HEK293T (cell line): Measurements from ENCODE around the gene TRIM58.

Experiments used
- CTCF ChIA-PET: fragments of 350-600 bp; formaldehyde crosslinking; extraction: SDS; loops from one replicate; lab custom pipeline; 2021; ENCODE audit warnings: antibody characterized with exemption, inconsistent platforms; lab: Yijun Ruan, JAX
- POLR2A ChIA-PET: fragments of 350-600 bp; formaldehyde crosslinking; extraction: SDS; loops from one replicate; lab custom pipeline; 2020; ENCODE audit warnings: antibody characterized with exemption, inconsistent platforms; lab: Yijun Ruan, JAX
- DNase-seq: peaks from one replicate; pipeline ENCODE4 v3.0.0; 2012; ENCODE audit warnings: mixed read lengths; ENCODE audit errors: extremely low spot score
- ARNT ChIP-seq: fragments of 450-650 bp; IDR thresholded peaks from 2 replicates; pipeline ENCODE4 v1.6.1; 2017; ENCODE audit warnings: mild to moderate bottlenecking
- BHLHE40 ChIP-seq: fragments of 450-650 bp; IDR thresholded peaks from 2 replicates; pipeline ENCODE4 v1.6.1; 2016; ENCODE audit warnings: mild to moderate bottlenecking, moderate library complexity, borderline replicate concordance
- CTBP1 ChIP-seq: fragments of 450-650 bp; IDR thresholded peaks from 2 replicates; pipeline ENCODE4 v1.6.1; 2016; ENCODE audit warnings: borderline replicate concordance
- ELF4 ChIP-seq: fragments of 450-650 bp; IDR thresholded peaks from 2 replicates; pipeline ENCODE4 v1.6.1; 2017; ENCODE audit warnings: antibody characterized with exemption
- FOXA1 ChIP-seq: fragments of 450-650 bp; IDR thresholded peaks from 2 replicates; pipeline ENCODE4 v1.6.1; 2016; ENCODE audit warnings: mild to moderate bottlenecking
- FOXK2 ChIP-seq: fragments of 450-650 bp; IDR thresholded peaks from 2 replicates; pipeline ENCODE4 v1.6.1; 2016; ENCODE audit warnings: mild to moderate bottlenecking
- FOXM1 ChIP-seq: fragments of 450-650 bp; IDR thresholded peaks from 2 replicates; pipeline ENCODE4 v1.6.1; 2017; ENCODE audit warnings: mild to moderate bottlenecking, borderline replicate concordance
- HDGF ChIP-seq: fragments of 450-650 bp; IDR thresholded peaks from 2 replicates; pipeline ENCODE4 v1.6.1; 2017; ENCODE audit warnings: antibody characterized with exemption, borderline replicate concordance
- L3MBTL2 ChIP-seq: fragments of 450-650 bp; conservative IDR thresholded peaks from 2 replicates; pipeline ENCODE4 v1.6.1; 2016; ENCODE audit warnings: mild to moderate bottlenecking
- LEF1 ChIP-seq: fragments of 450-650 bp; IDR thresholded peaks from 2 replicates; pipeline ENCODE4 v1.6.1; 2017; ENCODE audit warnings: mild to moderate bottlenecking, borderline replicate concordance
- NFRKB ChIP-seq: fragments of 450-650 bp; IDR thresholded peaks from 2 replicates; pipeline ENCODE4 v1.6.1; 2016; ENCODE audit warnings: mild to moderate bottlenecking, moderate library complexity
- SP1 ChIP-seq: fragments of 450-650 bp; IDR thresholded peaks from 2 replicates; pipeline ENCODE4 v1.6.1; 2017
- SUZ12 ChIP-seq: fragments of 450-650 bp; IDR thresholded peaks from 2 replicates; pipeline ENCODE4 v1.6.1; 2016; ENCODE audit warnings: mild to moderate bottlenecking
- TARDBP ChIP-seq: fragments of 450-650 bp; IDR thresholded peaks from 2 replicates; pipeline ENCODE4 v1.6.1; 2016
- ZNF384 ChIP-seq: fragments of 450-650 bp; IDR thresholded peaks from 2 replicates; pipeline ENCODE4 v1.6.1; 2016
- TF ChIP-seq, protein P1 (sequence below): fragments of 450-650 bp; IDR thresholded peaks from 2 replicates; pipeline ENCODE4 v1.6.1; 2016

Gene TRIM58

GRCh38 chr1:247845693-247846017 is 11.3 kb upstream of the TRIM58 start:
- POLR2A ChIA-PET, result no interaction called here
- CTCF ChIA-PET, result no interaction called here
- DNase-seq, result no peak
- TF ChIP-seq TARDBP (no peak), FOXM1 (no peak), FOXA1 (no peak), CTBP1 (no peak), HDGF (no peak), SP1 (no peak), BHLHE40 (no peak), ZNF384 (no peak)
- TF ChIP-seq, protein P1, sequence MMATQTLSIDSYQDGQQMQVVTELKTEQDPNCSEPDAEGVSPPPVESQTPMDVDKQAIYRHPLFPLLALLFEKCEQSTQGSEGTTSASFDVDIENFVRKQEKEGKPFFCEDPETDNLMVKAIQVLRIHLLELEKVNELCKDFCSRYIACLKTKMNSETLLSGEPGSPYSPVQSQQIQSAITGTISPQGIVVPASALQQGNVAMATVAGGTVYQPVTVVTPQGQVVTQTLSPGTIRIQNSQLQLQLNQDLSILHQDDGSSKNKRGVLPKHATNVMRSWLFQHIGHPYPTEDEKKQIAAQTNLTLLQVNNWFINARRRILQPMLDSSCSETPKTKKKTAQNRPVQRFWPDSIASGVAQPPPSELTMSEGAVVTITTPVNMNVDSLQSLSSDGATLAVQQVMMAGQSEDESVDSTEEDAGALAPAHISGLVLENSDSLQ, result no peak

DNA sequence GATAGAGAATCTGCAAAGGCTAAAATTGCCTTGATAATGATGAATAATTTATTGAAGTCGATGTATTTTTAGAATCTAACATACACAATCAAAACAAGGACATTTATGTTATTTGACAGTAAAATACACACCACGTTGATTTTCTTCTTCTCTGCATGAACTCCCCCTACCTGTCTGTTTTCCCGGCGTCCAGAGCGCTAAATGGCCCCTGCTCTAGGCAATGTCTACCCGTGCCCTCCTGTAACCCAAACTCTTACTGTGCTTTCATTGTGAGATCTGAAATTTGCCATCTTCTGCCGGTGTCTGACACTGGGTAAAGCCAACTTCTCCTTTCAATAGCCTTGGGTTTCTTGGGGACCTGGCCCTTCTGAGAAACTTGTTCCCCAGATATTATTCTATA is 8.6 kb upstream of the TRIM58 start:
- no peak for DNase-seq
- TF ChIP-seq SP1, result no peak
- no peak for TF ChIP-seq HDGF
- TF ChIP-seq, protein P1, result no peak
- no peak for TF ChIP-seq FOXA1
- no peak for TF ChIP-seq BHLHE40
- ChIA-PET CTCF (no interaction called here), POLR2A (no interaction called here)

GRCh38 chr1:247849616-247850015 is 7.4 kb upstream of the TRIM58 start:
- CTCF ChIA-PET, result no interaction called here
- TF ChIP-seq, protein P1, result no peak
- no peak for TF ChIP-seq FOXK2
- no peak for TF ChIP-seq L3MBTL2
- no peak for TF ChIP-seq LEF1
- TF ChIP-seq TARDBP, result no peak
- TF ChIP-seq FOXM1, result no peak
- TF ChIP-seq ARNT, result no peak
- TF ChIP-seq BHLHE40, result no peak
- no peak for TF ChIP-seq FOXA1
- TF ChIP-seq CTBP1, result no peak
- DNase-seq, result no peak
- POLR2A ChIA-PET, result no interaction called here

DNA sequence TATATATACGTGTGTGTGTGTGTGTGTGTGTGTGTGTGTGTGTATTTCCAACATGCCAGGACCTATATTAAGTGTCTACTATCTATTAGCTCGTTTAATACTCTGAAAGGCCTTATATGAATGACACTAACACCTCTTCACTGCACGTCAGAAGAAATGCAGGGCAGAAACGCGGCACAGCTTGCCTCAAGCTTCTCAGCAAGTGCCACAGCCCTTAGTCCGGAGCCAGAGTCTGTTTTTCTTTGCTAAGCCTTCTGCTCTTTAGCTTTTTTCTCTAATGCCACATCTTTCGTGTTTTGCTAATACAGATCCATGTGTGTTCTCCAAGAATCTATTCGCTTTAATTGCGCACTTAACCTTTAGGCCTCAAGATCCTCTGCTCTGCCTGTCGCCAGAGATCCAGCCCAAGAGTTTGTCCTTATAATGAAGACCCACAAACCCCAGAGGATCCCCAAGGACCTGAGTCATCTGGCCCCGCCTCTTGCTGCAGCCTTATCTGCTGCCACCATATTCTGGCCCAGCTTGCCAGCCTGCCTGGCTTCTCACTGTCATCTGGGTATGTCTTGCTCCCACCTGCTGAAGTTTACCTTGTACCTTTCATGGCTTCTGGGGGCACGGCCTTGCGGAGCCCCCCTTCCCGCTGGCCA is 2.0 kb upstream of the TRIM58 start:
- ChIA-PET CTCF (no interaction called here), POLR2A (no interaction called here)
- no peak for DNase-seq
- no peak for TF ChIP-seq SP1
- no peak for TF ChIP-seq ELF4
- TF ChIP-seq TARDBP, result no peak
- TF ChIP-seq, protein P1, result no peak
- no peak for TF ChIP-seq BHLHE40
- TF ChIP-seq CTBP1, result no peak
- TF ChIP-seq FOXA1, result no peak
- TF ChIP-seq HDGF, result no peak
- no peak for TF ChIP-seq NFRKB
- TF ChIP-seq SUZ12, result no peak
- TF ChIP-seq FOXM1, result no peak
- no peak for TF ChIP-seq LEF1
- TF ChIP-seq L3MBTL2, result no peak

DNA sequence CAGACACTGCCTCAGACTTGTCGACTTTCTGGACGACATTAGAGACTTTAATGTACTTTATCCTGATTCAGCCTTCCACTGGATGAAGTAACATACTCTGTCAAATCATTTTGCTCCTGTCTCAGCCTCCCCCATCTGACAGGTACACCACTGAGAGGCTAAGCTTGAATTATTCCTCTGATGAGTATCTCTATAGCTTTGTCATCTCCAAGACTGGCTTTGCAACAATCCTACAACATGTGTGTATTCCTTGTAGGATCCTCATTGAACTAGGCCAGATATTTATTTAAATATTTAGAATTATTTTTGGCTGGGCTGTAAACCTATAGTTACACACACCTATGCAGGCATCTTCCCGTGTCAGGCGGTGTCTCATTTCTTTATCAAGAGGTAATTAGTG is 1.1 kb upstream of the TRIM58 start:
- ChIA-PET CTCF (no interaction called here), POLR2A (no interaction called here)
- TF ChIP-seq NFRKB (no peak), SP1 (no peak), FOXM1 (no peak)
- TF ChIP-seq, protein P1, result no peak
- no peak for DNase-seq

- ChIA-PET POLR2A (no interaction called here), CTCF (no interaction called here)
- TF ChIP-seq, protein P1, result no peak
- TF ChIP-seq HDGF (no peak), FOXA1 (no peak)
- no peak for DNase-seq
Observed at GRCh38 chr1:247857985-247858619, 1.1 kb downstream of the TRIM58 start.
